Left renal cortex interstitium (tissue), 4 donors: ENCODE results near the gene LRRC30. TPM values are rescaled to one million over a fixed set of nuclear protein-coding genes. Genes with fewer than 3 reads are reported as not detected.

Source experiments
- DNase-seq, 4 donors: peaks; one replicate each; pipeline ENCODE4 v3.0.0-alpha.2; 2013; ENCODE audit warnings: low read depth in 4 of 4, low spot score in 2 of 4, missing footprints in 1 of 4
- polyA plus RNA-seq, 4 donors: library from polyadenylated mRNA; unstranded; fragments of 120-200 nt; gene quantifications; one replicate each; pipeline ENCODE4 v1.2.1, GENCODE V29; 2013; ENCODE audit not compliant: insufficient read length in 4 of 4

The LRRC30 gene
- polyA plus RNA-seq, 4 donors, result 0.34 to 1.2 (median 0.58) TPM

GRCh38 chr18:7236933-7237332 is 6.0 kb downstream of the LRRC30 start:
- no peak for DNase-seq

- DNase-seq, result no peak
Measured at GRCh38 chr18:7237673-7238272, 6.9 kb downstream of the LRRC30 start.

GRCh38 chr18:7242926-7243325 is 12.0 kb downstream of the LRRC30 start:
- no peak for DNase-seq

- no peak for DNase-seq
Measured at GRCh38 chr18:7248877-7249276, 18.0 kb downstream of the LRRC30 start.

GRCh38 chr18:7254163-7254562 is 23.3 kb downstream of the LRRC30 start:
- DNase-seq, result no peak

- DNase-seq, result no peak
Measured at GRCh38 chr18:7255054-7255453, 24.2 kb downstream of the LRRC30 start.

GRCh38 chr18:7255643-7256042 is 24.8 kb downstream of the LRRC30 start:
- no peak for DNase-seq

- DNase-seq, result no peak
Measured at GRCh38 chr18:7256618-7257425, 25.9 kb downstream of the LRRC30 start.

- no peak for DNase-seq
Measured at GRCh38 chr18:7257426-7257740, 26.5 kb downstream of the LRRC30 start.

GRCh38 chr18:7259475-7259874 is 28.6 kb downstream of the LRRC30 start:
- no peak for DNase-seq

- no peak for DNase-seq
Measured at GRCh38 chr18:7261199-7261598, 30.3 kb downstream of the LRRC30 start.

- no peak for DNase-seq
Measured at GRCh38 chr18:7267973-7268372, 37.1 kb downstream of the LRRC30 start.

GRCh38 chr18:7269942-7270341 is 39.1 kb downstream of the LRRC30 start:
- DNase-seq, result no peak

- peak; percentile 59 to 76 (median 66) for DNase-seq
Measured at GRCh38 chr18:7272311-7273049, 41.6 kb downstream of the LRRC30 start.

GRCh38 chr18:7273301-7273921 is 42.5 kb downstream of the LRRC30 start:
- no peak for DNase-seq

- no peak for DNase-seq
Measured at GRCh38 chr18:7281579-7281978, 50.7 kb downstream of the LRRC30 start.

Other genes with a start within 250 kb of the LRRC30 start
- 100 to 1,000 TPM in 1 of 4 donors, 10 to 100 TPM in 3; 53.2 to 100 (median 74.0) TPM for gene LAMA1, start 113.3 kb upstream of the LRRC30 start, polyA plus RNA-seq